CD4-positive, alpha-beta T cell treated with Interleukin-17A for 4 hours (primary cell): Measurements from ENCODE around the gene PQBP1.
"Not testable (repeated sequence)": the region's sequence is repeated elsewhere in the genome, so short reads cannot be mapped to it uniquely, and the experiment has no call there.

Experiments used
- DNase-seq: peaks from one replicate; pipeline ENCODE4 v3.0.0-alpha.2; 2020; ENCODE audit warnings: mixed read lengths

PQBP1 gene, protein sequence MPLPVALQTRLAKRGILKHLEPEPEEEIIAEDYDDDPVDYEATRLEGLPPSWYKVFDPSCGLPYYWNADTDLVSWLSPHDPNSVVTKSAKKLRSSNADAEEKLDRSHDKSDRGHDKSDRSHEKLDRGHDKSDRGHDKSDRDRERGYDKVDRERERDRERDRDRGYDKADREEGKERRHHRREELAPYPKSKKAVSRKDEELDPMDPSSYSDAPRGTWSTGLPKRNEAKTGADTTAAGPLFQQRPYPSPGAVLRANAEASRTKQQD

DNA sequence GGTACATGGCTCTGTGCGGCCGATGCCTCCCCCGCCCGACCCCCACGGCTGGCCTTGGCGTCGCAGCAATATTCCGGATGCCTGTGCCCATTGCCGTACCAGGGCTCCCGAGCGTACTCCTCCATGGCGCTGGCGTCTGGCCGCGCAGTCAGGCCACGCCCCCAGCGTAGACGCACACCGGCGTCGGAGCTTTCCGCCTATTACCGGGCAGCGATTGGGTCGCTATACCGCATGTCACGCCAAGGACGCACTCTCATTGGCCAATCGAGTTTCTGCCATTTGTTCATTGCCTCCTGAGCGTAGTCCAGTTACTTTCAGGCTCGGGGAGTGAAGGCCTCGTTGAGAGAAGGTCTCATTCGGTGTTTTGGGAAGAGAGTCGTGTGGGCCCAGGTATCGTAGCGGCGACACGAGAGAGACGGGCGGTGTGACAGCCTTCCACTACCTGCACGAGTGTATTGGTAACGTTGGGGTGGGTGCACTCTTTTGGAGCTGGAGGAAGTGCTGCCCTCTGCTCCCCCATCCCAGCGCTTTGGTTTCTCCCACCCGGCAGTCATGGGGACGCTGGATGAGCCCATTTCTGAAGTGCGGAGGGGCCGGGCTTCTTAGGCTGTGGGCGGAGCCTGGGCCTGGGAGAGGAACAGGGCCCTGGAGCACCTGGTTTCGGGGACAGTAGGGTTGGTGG, at the start of gene PQBP1, which contains the start of gene TIMM17B:
PQBP1 (plus strand) TSS at position 306 of the 682 bp plus-strand sequence. CDS start 580 bp downstream, outside the sequence.
TIMM17B (minus strand) TSS at position 144 of the 682 bp plus-strand sequence; CDS start at position 125, 19 bp downstream.
- DNase-seq: peak; percentile 88

- no peak for DNase-seq
These were observed 48.9 kb upstream of the PQBP1 start for GRCh38 chrX:48848847-48849246.

GRCh38 chrX:48852857-48853256, 44.9 kb upstream of the PQBP1 start:
- DNase-seq: no peak

- not testable (repeated sequence) for DNase-seq
These were observed 44.2 kb upstream of the PQBP1 start for GRCh38 chrX:48853494-48853893.

DNA sequence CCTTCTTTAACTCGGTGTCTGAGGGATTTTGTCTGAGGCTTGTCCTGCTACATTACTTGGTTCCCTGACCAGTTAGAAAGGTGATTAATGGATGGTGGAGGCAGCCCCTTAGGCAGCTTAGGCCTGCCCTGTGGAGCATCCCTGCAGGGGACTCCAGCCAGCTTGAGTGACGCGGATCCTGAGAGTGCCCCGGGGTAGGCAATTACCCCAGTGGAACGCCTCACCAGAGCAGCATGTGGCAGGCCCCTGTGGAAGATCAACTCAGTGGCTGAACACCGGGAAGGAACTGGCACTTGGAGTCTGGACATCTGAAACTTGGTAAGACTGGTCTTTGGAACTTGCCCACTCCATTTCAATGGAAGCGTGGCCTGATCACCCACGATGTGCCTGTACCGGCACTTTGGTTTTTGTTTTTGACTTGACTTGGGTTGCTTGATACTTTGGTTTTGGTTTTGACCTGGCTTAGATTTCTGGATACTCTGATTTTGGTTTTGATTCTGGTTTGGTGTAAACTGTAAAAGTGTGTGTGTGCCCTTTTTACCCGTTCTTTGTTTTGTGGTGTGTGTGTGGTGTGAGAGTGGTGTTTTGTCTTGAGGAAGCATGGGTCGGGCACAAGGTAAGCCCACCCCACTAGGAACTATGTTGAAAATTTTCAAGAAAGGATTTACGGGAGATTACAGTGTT, 43.5 kb upstream of the PQBP1 start:
- not testable (repeated sequence) for DNase-seq

DNA sequence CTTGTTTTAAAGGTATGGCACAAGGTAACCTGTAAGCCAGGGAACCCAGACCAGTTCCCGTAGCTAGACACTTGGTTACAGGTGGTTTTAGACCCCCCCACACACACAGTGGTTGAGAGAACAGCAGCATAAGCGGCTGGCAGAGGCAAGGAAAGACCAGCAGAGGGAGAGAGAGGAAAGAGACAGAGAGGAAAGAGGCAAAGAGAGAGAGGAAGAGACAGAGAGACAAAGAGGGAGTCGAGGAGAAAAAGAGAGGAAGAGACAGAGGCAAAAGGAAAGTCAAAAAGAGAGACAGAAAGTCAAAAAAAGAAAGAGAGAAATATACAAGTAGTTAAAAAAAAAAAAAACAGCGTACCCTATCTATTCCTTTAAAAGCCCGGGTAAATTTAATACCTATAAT, 42.8 kb upstream of the PQBP1 start:
- no peak for DNase-seq

DNA sequence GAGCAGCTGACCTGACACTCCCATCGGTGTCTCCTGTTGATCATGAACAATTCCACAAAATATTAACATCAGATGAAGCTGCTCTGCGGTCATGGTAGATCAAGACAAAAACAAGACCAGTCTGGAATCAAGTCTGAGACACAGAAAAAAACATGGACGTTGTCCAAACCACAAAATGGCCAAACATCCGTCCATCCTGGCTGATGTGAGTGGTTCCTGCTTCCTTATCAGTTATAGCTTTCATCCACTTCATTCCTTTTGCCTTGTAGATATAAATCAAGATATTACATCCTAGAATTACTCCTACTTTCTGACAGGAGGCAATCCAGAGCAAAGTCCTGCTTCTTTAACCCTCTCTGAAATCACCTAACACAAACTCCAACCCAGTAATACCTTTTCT, 33.5 kb upstream of the PQBP1 start:
- DNase-seq: no peak

- DNase-seq: not testable (repeated sequence)
These were observed 25.7 kb upstream of the PQBP1 start for GRCh38 chrX:48872017-48872416.

- DNase-seq: not testable (repeated sequence)
These were observed 20.8 kb upstream of the PQBP1 start for GRCh38 chrX:48876944-48877343.

DNA sequence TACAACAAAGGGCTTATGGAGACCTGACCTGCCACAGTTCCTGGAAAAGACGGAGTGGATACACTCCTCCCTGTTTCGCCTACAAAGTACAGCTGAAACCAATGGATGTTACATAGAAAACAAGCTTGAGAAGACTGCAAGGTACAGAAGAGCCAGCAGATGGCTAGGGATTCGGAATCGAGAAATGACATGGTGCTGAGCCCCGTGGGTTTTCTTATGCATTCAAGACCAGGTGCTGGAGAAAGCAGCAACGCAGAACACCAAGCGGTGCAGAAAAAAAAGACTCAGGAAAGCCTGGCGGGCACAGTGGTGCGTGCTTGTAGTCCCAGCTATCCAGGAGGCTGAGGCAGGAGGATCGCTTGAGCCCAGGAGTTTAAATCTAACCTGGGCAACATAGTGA, 14.0 kb upstream of the PQBP1 start:
- DNase-seq: no peak

- DNase-seq: not testable (repeated sequence)
These were observed 11.1 kb upstream of the PQBP1 start for GRCh38 chrX:48886586-48886985.

DNA sequence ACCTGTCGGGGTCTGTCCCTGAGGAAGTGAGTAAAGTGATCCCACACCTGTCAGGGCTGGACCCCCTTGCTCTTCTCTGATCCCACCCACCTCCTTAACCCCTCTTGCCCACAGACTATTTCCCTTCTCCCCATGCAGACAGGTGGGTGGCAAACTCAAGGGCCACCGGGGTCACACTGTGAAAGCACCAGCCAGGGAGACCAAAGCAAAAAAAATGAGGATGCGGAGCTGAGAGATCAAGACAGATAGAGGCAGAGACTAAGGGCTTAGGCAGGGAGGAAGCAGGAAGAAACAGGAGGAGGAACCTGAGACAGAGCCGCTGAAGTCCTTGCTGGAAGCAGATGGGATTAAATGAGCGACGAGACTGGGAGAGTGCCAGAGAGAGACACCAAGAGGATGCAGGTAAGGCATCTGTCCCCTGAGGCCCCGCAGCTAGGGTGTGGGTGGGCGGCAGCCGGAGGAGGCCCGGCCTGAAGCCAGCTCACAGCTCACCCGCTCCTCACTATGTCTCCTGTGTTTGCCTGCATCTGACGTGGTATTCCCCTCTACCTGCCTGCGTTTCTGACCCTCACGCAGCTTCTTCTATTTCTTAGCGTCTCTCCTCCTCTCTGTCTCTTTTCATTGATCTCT, 7.3 kb upstream of the PQBP1 start:
- no peak for DNase-seq

DNA sequence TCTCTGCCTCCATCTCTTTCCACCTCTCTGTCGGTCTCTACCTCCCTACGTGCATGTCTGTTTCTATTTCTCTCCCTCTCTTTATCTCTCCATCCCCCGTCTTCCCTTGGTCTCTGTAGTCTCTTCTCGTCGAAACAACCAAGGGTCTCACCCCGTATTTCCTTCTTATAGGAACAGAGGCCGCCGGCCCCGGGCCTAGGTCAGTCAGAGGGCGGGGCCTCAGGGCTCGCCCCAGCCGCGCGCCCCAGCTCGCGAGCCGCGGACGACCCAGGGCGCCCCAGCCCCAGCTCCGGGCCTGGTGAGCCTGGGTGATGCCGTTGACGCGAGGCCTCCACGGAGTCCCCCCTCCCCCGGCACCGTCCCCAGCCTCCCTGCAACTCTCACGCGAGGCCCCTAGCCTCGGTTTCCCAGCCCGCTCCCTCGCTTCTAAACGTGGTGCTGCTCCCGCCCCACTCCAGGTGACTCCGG, 6.8 kb upstream of the PQBP1 start:
- DNase-seq: no peak

GRCh38 chrX:48891402-48892288, 6.1 kb upstream of the PQBP1 start:
- DNase-seq: peak; percentile 82

DNA sequence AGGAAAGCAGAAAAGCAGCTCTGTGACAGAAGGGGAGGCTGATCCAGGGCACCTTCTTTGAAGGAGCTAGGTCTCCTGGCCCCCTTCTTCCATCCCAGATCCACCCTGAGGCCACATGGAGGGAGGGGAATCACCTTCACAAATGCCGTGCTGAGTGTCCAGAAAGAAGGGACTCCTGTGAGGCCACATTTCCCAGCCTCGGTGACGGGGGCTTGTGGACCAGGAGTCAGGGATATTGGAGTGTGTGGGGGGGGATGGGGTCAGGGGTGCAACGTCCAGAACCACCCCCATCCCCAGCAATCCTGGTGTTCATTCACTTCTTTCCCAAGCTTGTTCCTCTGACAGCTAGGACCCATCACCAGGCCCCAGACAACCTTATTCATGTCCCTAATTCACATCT, 4.8 kb upstream of the PQBP1 start:
- DNase-seq: no peak

DNA sequence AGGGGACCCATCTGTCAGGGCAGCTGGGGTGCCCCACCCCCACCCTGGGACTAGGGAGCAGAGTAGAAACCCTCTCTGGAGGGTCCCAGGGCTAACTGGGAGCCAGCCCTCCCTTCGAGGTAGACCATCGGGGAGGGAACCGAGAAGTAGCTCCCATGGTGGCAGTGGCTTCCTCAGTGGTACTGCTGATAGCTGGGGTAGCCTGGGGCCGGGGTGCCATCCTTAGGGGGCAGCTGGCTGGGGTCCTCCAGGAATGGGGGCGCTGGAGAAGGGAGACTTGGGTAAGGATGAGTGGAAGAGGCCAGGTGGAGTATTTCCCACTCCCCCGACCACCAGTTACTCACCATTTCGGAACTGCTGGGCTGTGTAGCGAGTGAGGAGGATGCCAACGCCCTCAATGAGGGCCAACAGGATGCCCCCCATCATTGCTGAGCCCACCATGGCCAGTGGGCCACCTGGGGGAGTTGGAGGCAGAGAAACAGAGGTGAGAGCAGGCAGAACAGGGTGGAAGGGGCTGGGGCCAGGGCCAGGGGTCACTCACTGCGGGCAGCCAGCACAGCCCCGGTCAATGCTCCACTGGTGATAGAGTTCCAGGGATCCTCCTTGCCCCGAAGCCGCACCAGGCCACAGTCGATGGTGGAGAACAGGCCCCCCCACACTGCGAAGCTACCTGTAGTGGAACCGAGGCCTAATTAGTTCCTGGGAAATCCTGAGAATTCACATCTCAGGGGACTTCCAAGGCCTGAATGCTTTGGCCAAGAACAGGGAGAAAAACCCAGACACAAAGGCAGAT, 4.0 kb upstream of the PQBP1 start:
- DNase-seq: no peak

DNA sequence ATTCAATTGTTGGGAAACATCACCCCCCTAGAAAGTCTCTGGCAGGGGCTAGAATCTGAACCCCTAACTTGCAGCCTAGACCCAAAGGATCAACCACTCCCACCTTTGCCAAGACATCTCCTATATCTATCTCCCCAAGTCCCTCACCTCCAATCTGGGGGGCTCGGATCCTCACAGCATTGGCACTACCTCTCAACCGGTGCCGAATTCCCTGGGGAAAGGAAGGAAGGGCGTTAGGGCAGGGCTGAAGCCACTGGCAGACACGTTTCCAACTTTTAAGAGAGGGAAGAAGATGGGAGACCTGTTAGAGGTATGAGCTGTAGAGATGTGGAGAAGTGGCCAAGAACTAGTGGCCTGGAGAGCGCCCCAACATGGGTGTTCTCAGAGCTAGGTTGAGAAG, 2.8 kb upstream of the PQBP1 start:
- no peak for DNase-seq

DNA sequence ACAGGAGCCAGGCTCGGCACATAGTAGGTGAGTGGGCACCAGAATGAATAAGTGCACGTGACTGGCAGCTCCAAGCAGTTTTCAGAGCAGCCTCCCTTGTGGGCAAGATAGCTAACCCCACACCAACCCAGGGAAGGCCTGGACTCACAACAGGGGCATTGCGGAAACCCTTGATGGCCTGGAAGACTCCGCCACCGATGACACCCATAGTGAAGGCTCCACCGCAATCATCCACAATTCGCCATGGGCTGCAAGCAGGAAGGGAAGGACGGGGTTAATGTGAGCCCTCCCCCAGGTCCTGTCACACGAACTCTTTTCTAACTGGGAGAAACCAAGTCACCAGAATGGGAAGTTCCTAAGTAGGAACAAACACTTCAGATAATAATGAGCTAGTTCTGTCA, 1.1 kb upstream of the PQBP1 start:
- DNase-seq: no peak

- peak; percentile 59 for DNase-seq
These were observed 539 bp upstream of the PQBP1 start for GRCh38 chrX:48897157-48897624.

DNA sequence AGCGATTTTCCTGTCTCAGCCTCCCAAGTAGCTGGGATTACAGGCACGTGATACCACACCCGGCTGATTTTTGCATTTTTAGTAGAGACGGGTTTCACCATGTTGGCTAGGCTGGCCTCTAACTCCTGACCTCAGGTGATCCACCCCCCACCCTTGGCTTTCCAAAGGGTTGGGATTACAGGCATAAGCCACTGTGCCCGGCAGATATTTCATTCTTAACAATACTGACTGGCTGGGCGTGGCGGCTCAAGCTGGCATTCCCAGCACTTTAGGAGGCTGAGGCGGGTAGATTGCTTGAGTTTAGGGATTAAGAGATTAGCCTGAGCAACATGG, 1.3 kb downstream of the PQBP1 start:
- no peak for DNase-seq

DNA sequence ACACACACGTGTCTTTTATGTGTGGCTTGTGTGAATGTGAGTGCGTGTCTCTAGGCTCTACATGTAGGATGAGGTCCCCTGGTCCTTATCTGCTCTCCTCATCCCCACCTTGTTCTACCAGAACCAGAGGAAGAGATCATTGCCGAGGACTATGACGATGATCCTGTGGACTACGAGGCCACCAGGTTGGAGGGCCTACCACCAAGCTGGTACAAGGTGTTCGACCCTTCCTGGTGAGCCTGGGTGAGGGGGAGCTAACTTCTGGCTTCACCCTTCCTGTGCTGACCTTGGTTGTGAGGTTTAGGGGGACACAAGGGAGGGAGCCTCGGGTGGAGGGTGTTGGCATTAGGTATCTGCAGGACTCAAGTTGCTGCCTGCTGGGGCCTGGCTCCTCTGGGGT, 3.3 kb downstream of the PQBP1 start:
- DNase-seq: no peak
